LNCAP (cell line): Measurements from ENCODE around the gene FLG2.
A peak's percentile ranks its signal among the peaks of the same experiment; 100 is the strongest.

ENCODE experiments used
- CTCF ChIP-seq: fragments of 450-650 bp; IDR thresholded peaks from 2 replicates; pipeline ENCODE4 v1.5.1; 2017; ENCODE audit warnings: mild to moderate bottlenecking

FLG2 gene

GRCh38 chr1:152359906-152360305 is at the start of gene FLG2:
TSS of gene FLG2 (minus strand) at chr1:152360006. CDS start at chr1:152358884, 1,122 bp downstream.
- TF ChIP-seq CTCF = no peak

- TF ChIP-seq CTCF = no peak
Measured at GRCh38 chr1:152408664-152409063, 48.9 kb upstream of the FLG2 start.

DNA sequence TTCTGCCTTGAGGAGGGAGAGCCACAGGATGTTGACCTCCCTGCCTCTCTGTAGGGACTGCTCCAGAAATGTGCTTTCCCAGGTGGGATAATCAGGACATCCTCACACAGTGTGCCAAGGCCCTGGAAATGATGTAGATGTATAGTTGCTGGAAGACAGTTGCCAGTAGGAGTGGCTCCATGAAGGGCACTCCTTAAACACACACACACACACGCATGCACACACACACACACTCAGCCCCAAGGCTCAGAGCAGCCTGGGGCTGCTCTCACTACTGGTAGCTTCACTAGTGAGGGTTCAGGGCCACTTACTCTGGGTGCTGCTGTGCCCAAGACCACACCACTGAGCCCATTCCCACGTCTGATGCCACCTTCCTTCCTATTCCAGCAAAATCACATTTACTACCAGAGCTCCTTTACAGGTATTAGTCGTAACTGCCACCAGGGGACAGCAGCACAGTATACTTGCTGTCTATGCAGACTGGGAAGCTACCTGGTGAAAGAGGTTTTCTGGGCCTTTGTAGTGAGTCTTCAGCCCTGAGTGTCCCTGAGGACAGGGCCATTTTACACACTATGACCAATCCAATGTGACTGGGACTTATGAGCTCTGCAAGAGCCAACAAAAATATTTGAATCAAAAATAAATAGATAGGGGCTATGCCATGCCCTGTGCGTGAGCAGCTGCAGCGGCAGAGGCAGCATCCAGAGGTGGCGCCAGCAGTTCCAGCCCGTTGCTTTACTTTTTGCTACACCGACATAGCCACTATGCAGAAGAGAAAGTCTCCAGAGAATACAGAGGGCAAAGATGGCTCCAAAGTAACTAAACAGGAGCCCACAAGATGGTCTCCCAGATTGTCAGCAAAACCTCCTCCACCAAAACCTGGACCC is 39.2 kb upstream of the FLG2 start:
- TF ChIP-seq CTCF = peak; percentile 59

GRCh38 chr1:152397474-152397873 is 37.7 kb upstream of the FLG2 start:
- TF ChIP-seq CTCF = peak; percentile 57

- TF ChIP-seq CTCF = no peak
Measured at GRCh38 chr1:152394151-152394550, 34.3 kb upstream of the FLG2 start.

DNA sequence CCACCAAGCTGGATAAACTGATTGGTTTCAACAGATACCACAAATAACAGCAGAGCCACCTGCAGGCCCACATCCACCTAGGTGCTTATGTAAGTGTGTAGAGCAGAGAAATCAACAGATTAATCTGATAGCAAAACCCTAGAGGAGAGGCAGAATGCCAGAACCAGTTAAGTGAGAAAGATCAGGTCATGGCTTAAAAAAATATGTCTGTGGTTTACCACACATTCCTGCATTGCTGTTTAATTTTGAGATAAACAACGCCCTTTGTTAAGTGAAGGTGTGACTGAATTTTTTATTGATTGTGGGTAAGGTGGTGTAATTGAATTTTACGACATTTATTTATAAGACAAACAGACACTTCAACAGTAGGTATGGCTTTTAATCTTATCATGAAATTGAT is 33.1 kb upstream of the FLG2 start:
- no peak for TF ChIP-seq CTCF

DNA sequence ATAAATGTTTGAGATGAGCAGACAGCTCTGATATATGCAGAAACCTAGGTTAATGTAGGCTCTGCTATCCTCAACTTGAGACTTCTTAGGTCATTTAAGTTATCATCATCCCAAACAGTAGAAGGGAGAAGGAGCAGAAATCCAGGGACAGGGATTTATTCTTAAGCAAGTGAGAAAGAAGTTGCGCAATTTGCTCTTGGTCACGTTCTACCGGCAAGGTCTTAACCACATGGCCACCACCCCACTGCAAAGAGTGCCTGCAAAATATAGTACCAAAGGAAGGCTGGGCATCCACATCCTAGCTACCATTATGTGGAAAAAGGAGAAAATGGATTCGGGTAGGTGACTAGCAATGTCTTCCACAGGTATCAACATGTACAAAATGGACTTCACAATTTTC is 29.1 kb upstream of the FLG2 start:
- TF ChIP-seq CTCF = no peak
